A673 (cell line): ENCODE results near the gene ZIC4. TPM values are rescaled to one million over a fixed set of nuclear protein-coding genes. Genes with fewer than 3 reads are reported as not detected.
A peak's percentile ranks its signal among the peaks of the same experiment; 100 is the strongest.

ENCODE experiments used
- BruUV-seq: library from RNA; stranded (reverse); fragments of 400-500 nt; replicated peaks from 2 replicates; lab custom pipeline; 2021; lab: Mats Ljungman, UMichigan
- CTCF ChIA-PET: fragments of 300-600 bp; sonication (Branson Sonifier 250); formaldehyde crosslinking; loops from one replicate; lab custom pipeline; 2022; ENCODE audit warnings: antibody characterized with exemption; lab: Charles Lee
- POLR2A ChIA-PET: fragments of 300-600 bp; sonication (Branson Sonifier 250); formaldehyde crosslinking; loops from one replicate; lab custom pipeline; 2022; ENCODE audit warnings: antibody characterized with exemption; ENCODE audit not compliant: low non-redundant PET; lab: Charles Lee
- DNase-seq: peaks from one replicate; pipeline ENCODE4 v3.0.0-alpha.2; 2015; ENCODE audit warnings: low spot score
- H3K27ac ChIP-seq: fragments of 200-600 bp; sonication (generic); 2 replicates; pipeline ENCODE4 v1.5.1; 2016; ENCODE audit warnings: mixed run types, low read depth, mild to moderate bottlenecking, mixed read lengths, antibody characterized with exemption, low read length; ENCODE audit not compliant: poor library complexity, severe bottlenecking
- H3K27me3 ChIP-seq: fragments of 200-600 bp; sonication (generic); replicated peaks from 2 replicates; pipeline ENCODE4 v1.6.1; 2017; ENCODE audit warnings: mixed run types, low read depth, mild to moderate bottlenecking, mixed read lengths, antibody characterized with exemption, low read length; ENCODE audit not compliant: insufficient read depth, poor library complexity
- H3K36me3 ChIP-seq: fragments of 200-600 bp; sonication (generic); 2 replicates; pipeline ENCODE4 v1.6.1; 2016; ENCODE audit warnings: mixed run types, mild to moderate bottlenecking, mixed read lengths, antibody characterized with exemption, low read length; ENCODE audit not compliant: insufficient read depth, poor library complexity, severe bottlenecking
- H3K4me1 ChIP-seq: fragments of 200-600 bp; sonication (generic); 2 replicates; pipeline ENCODE4 v1.6.1; 2017; ENCODE audit warnings: mixed run types, mild to moderate bottlenecking, mixed read lengths, antibody characterized with exemption, low read length; ENCODE audit not compliant: insufficient read depth, poor library complexity, severe bottlenecking
- H3K4me3 ChIP-seq: fragments of 200-600 bp; sonication (generic); 2 replicates; pipeline ENCODE4 v1.5.1; 2016; ENCODE audit warnings: low read depth, mixed run types, mild to moderate bottlenecking, mixed read lengths, low read length; ENCODE audit not compliant: poor library complexity, severe bottlenecking
- H3K9me3 ChIP-seq: fragments of 200-600 bp; sonication (generic); 2 replicates; pipeline ENCODE4 v1.6.1; 2016; ENCODE audit warnings: mixed run types, low read depth, mild to moderate bottlenecking, mixed read lengths, antibody characterized with exemption, low read length; ENCODE audit not compliant: poor library complexity, severe bottlenecking
- EZH2 ChIP-seq: fragments of 200-600 bp; sonication (generic); IDR thresholded peaks from 2 replicates; pipeline ENCODE4 v1.6.1; 2017; ENCODE audit warnings: borderline replicate concordance, low read depth, mild to moderate bottlenecking, mixed read lengths, antibody characterized with exemption, low read length; ENCODE audit not compliant: poor library complexity, severe bottlenecking
- intact Hi-C: fragments of 100-400 bp; cut with micrococcal nuclease; formaldehyde crosslinking; loops from one replicate; pipeline ENCODE4 v1.10.0; 2022; ENCODE audit not compliant: unreplicated experiment
- total RNA-seq: library from RNA; stranded (reverse); gene quantifications from 2 replicates; pipeline ENCODE4 v1.2.3, GENCODE V29; 2021
- TF ChIP-seq, protein P1 (sequence below): fragments of 300-800, 200-600 bp; sonication (generic); conservative IDR thresholded peaks from 2 replicates; pipeline ENCODE4 v1.5.1; 2017; ENCODE audit warnings: low read depth, mild to moderate bottlenecking, antibody characterized with exemption, low read length, moderate library complexity, mixed read lengths

The ZIC4 gene
- total RNA-seq, 1 experiment from 2014 or later, result 0.47 TPM

DNA sequence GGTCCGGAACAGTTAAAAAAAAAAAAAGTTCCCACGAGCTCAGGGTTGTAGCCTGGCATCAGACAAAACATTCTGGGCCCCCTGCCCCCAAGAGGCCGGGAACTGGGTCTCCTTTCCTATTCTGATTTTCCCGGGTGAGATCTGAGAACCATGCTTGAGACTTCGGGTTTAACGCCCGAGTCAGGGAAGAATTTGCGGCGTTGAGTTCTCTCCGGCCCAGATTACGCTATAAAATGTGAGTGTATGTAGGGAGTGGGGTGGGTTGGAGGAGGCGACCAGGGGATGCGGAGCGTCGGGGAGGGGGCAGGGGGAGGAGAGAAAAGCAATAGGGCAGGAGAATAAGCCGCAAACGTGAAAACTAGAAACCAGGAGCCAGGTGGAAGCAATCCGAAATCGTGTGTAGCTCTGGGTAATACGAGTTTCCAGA is 5.5 kb upstream of the ZIC4 start:
- CTCF ChIA-PET, result no interaction called here
- Histone ChIP-seq H3K4me1 (peaks cover 8% of the 10 kb centered on the region), H3K36me3 (no peaks in the 10 kb centered on the region), H3K9me3 (no peaks in the 10 kb centered on the region), H3K27ac (no peak overlapping the region), H3K4me3 (no peak overlapping the region), H3K27me3 (peaks cover 98% of the 10 kb centered on the region)
- TF ChIP-seq, protein P1, sequence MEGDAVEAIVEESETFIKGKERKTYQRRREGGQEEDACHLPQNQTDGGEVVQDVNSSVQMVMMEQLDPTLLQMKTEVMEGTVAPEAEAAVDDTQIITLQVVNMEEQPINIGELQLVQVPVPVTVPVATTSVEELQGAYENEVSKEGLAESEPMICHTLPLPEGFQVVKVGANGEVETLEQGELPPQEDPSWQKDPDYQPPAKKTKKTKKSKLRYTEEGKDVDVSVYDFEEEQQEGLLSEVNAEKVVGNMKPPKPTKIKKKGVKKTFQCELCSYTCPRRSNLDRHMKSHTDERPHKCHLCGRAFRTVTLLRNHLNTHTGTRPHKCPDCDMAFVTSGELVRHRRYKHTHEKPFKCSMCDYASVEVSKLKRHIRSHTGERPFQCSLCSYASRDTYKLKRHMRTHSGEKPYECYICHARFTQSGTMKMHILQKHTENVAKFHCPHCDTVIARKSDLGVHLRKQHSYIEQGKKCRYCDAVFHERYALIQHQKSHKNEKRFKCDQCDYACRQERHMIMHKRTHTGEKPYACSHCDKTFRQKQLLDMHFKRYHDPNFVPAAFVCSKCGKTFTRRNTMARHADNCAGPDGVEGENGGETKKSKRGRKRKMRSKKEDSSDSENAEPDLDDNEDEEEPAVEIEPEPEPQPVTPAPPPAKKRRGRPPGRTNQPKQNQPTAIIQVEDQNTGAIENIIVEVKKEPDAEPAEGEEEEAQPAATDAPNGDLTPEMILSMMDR, result no peak
- no peak for TF ChIP-seq EZH2
- DNase-seq, result no peak
- POLR2A ChIA-PET, result no interaction called here
- no TSS peak for BruUV-seq
- intact Hi-C loops, result no loop called here

DNA sequence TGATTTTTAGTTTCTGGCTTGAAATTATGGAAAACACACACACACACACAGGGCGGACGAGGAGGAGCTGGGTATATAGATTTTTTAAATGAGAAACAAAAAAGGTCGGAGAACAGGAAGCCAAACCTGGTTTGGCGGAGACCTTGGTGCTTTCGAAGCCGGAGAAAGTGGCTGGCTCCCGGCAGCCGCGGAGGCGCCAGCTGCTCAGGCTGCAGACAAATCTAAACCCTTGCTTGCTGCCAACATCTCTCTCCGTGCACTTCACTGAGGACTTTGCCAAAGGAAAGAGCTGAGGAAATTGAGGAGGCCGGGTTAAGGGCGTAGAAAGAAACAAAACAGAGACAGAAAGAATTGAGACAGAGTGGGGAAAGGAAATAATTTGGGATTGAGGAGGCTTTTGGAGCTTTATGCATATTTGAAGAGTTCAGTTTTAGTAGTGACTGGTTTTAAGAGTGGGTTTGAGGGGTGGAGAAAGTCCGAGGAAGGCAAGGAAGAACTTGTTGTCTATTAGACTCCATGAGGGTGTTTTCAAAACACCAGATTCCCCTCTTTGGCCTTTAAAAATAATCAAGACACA is 5.0 kb upstream of the ZIC4 start:
- peak overlapping the region; percentile 35 for H3K4me3 ChIP-seq
- ChIA-PET CTCF (no interaction called here), POLR2A (no interaction called here)

GRCh38 chr3:147410526-147411237 is 4.3 kb upstream of the ZIC4 start:
- Histone ChIP-seq H3K27me3 (peaks cover 98% of the 10 kb centered on the region), H3K27ac (no peak overlapping the region), H3K4me3 (peak overlapping the region; percentile 35), H3K36me3 (no peaks in the 10 kb centered on the region), H3K4me1 (peaks cover 8% of the 10 kb centered on the region), H3K9me3 (no peaks in the 10 kb centered on the region)
- no TSS peak for BruUV-seq
- peak; percentile 37 for DNase-seq
- CTCF ChIA-PET, result interaction anchor here (0.7 kb wide), 1 partner anchor 524 kb away, joined by 9 read pairs; no protein-coding TSS in a partner anchor
- peak; percentile 71 for TF ChIP-seq EZH2
- TF ChIP-seq, protein P1, result no peak
- POLR2A ChIA-PET, result no interaction called here
- intact Hi-C loops, result no loop called here

More for the DNA sequence above, 5.0 kb upstream of the ZIC4 start:
- H3K9me3 ChIP-seq, result no peaks in the 10 kb centered on the region
- intact Hi-C loops, result no loop called here
- BruUV-seq, result no TSS peak
- TF ChIP-seq EZH2, result no peak
- TF ChIP-seq, protein P1, result no peak
- peaks cover 8% of the 10 kb centered on the region for H3K4me1 ChIP-seq
- H3K27ac ChIP-seq, result no peak overlapping the region
- DNase-seq, result peak; percentile 56
- peaks cover 98% of the 10 kb centered on the region for H3K27me3 ChIP-seq
- H3K36me3 ChIP-seq, result no peaks in the 10 kb centered on the region
